OCI-LY3 (cell line): Measurements from ENCODE around the gene IFT122.
"Not testable (repeated sequence)": the region's sequence is repeated elsewhere in the genome, so short reads cannot be mapped to it uniquely, and the experiment has no call there.

Source experiments
- EZH2phosphoT487 ChIP-seq: fragments of 200-600 bp; shearing (Covaris generic); IDR thresholded peaks from 2 replicates; pipeline ENCODE4 v1.6.1; 2018; ENCODE audit warnings: antibody characterized with exemption, mixed run types, low read depth
- TF ChIP-seq, protein P1 (sequence below): fragments of 200-600, 300-600 bp; sonication (generic); IDR thresholded peaks from 2 replicates; pipeline ENCODE4 v1.5.1; 2014; ENCODE audit warnings: antibody characterized with exemption, low read length, low read depth

DNA sequence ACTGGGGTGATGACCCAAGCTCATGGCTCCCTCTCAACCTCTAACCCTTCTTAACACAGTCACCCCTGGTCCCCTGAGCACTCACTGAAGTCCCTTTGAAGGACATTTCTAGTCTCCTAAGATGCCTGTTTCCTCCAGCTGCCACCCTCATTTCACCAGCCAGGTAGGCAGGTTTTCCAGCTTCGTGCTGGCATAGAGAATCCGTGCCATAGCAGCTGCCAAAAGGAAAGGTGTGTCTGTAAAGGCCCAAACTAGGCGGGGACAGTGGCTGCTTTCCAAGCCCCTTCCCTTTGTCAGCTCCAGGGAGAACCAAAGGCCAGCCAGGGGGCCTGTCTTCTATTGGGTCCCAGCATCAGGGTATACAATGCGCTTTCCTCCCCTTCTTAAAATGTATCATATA is 48.4 kb upstream of the IFT122 start:
- TF ChIP-seq, protein P1, sequence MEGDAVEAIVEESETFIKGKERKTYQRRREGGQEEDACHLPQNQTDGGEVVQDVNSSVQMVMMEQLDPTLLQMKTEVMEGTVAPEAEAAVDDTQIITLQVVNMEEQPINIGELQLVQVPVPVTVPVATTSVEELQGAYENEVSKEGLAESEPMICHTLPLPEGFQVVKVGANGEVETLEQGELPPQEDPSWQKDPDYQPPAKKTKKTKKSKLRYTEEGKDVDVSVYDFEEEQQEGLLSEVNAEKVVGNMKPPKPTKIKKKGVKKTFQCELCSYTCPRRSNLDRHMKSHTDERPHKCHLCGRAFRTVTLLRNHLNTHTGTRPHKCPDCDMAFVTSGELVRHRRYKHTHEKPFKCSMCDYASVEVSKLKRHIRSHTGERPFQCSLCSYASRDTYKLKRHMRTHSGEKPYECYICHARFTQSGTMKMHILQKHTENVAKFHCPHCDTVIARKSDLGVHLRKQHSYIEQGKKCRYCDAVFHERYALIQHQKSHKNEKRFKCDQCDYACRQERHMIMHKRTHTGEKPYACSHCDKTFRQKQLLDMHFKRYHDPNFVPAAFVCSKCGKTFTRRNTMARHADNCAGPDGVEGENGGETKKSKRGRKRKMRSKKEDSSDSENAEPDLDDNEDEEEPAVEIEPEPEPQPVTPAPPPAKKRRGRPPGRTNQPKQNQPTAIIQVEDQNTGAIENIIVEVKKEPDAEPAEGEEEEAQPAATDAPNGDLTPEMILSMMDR = not testable (repeated sequence)
- not testable (repeated sequence) for TF ChIP-seq EZH2phosphoT487
